ENCODE measurements around the gene FUT4. TPM values are rescaled to one million over a fixed set of nuclear protein-coding genes. Genes with fewer than 3 reads are reported as not detected.

Gene FUT4
- polyA plus RNA-seq, 1 donor from 2014 or later, result 0.62 TPM

- Histone ChIP-seq H3K27ac (ENCODE audit: low read length) (no peak overlapping the region), H3K9me2 (ENCODE audit: insufficient read depth, low read length) (no peaks in the 10 kb centered on the region), H3K4me2 (ENCODE audit: low read length) (no peak overlapping the region)
These were observed 24.5 kb downstream of the FUT4 start for GRCh38 chr11:94568200-94568599.

GRCh38 chr11:94568717-94569116, 25.0 kb downstream of the FUT4 start:
- Histone ChIP-seq H3K9me2 (ENCODE audit: insufficient read depth, low read length) (no peaks in the 10 kb centered on the region), H3K79me2 (replicated peaks; ENCODE audit: insufficient read depth, low read length) (no peaks in the 10 kb centered on the region), H3K9ac (ENCODE audit: low read length) (no peak overlapping the region), H4K20me1 (ENCODE audit: insufficient read depth) (no peaks in the 10 kb centered on the region), H3F3A (ENCODE audit: insufficient read depth, low read length, poor library complexity, severe bottlenecking) (no peaks in the 10 kb centered on the region), H2AFZ (ENCODE audit: low read depth, low read length) (no peak overlapping the region), H3K36me3 (ENCODE audit: insufficient read depth, low read length) (no peaks in the 10 kb centered on the region), H3K27ac (ENCODE audit: low read length) (no peak overlapping the region), H3K4me3 (ENCODE audit: low read length) (no peak overlapping the region), H3K27me3 (ENCODE audit: insufficient read depth, low read depth, low read length) (no peaks in the 10 kb centered on the region), H3K9me3 (ENCODE audit: low read length) (no peaks in the 10 kb centered on the region), H3K4me2 (ENCODE audit: low read length) (no peak overlapping the region)
- no peak for TF ChIP-seq EP300 (conservative IDR thresholded peaks at IDR 0.05; ENCODE audit: poor library complexity, severe bottlenecking)
- TF ChIP-seq TAF1 (IDR thresholded peaks at IDR 0.05; ENCODE audit: low read depth), result no peak
- no peak for TF ChIP-seq SMC3 (conservative IDR thresholded peaks at IDR 0.05; ENCODE audit: poor library complexity)
- TF ChIP-seq CTCF (IDR thresholded peaks at IDR 0.05; ENCODE audit: poor library complexity, severe bottlenecking), result no peak
- no peak for TF ChIP-seq REST (IDR thresholded peaks at IDR 0.05; ENCODE audit: borderline replicate concordance)
- no peak for TF ChIP-seq MXI1 (conservative IDR thresholded peaks at IDR 0.05; ENCODE audit: poor library complexity, severe bottlenecking)
- no peak for TF ChIP-seq EZH2 (IDR thresholded peaks at IDR 0.05; ENCODE audit: borderline replicate concordance, insufficient read depth, low read length, poor library complexity, severe bottlenecking)

More at GRCh38 chr11:94568200-94568599, 24.5 kb downstream of the FUT4 start:
- no peaks in the 10 kb centered on the region for H3F3A ChIP-seq (ENCODE audit: insufficient read depth, low read length, poor library complexity, severe bottlenecking)
- no peak overlapping the region for H3K9ac ChIP-seq (ENCODE audit: low read length)
- no peaks in the 10 kb centered on the region for H3K79me2 ChIP-seq (replicated peaks; ENCODE audit: insufficient read depth, low read length)
- H2AFZ ChIP-seq (ENCODE audit: low read depth, low read length), result no peak overlapping the region
- no peaks in the 10 kb centered on the region for H3K36me3 ChIP-seq (ENCODE audit: insufficient read depth, low read length)
- H3K27me3 ChIP-seq (ENCODE audit: insufficient read depth, low read depth, low read length), result no peaks in the 10 kb centered on the region
- H3K9me3 ChIP-seq (ENCODE audit: low read length), result no peaks in the 10 kb centered on the region
- no peak for TF ChIP-seq RAD21 (conservative IDR thresholded peaks at IDR 0.05)
- no peak for TF ChIP-seq SMC3 (conservative IDR thresholded peaks at IDR 0.05; ENCODE audit: poor library complexity)
- TF ChIP-seq REST (IDR thresholded peaks at IDR 0.05; ENCODE audit: borderline replicate concordance), result no peak
- no peak for TF ChIP-seq POLR2AphosphoS5 (IDR thresholded peaks at IDR 0.05)
- no peak for TF ChIP-seq CTCF (IDR thresholded peaks at IDR 0.05; ENCODE audit: poor library complexity, severe bottlenecking)
- TF ChIP-seq MXI1 (conservative IDR thresholded peaks at IDR 0.05; ENCODE audit: poor library complexity, severe bottlenecking), result no peak
- TF ChIP-seq TAF1 (IDR thresholded peaks at IDR 0.05; ENCODE audit: low read depth), result no peak
- TF ChIP-seq EP300 (conservative IDR thresholded peaks at IDR 0.05; ENCODE audit: poor library complexity, severe bottlenecking), result no peak
- no peak overlapping the region for H3K4me3 ChIP-seq (ENCODE audit: low read length)
- H4K20me1 ChIP-seq (ENCODE audit: insufficient read depth), result no peaks in the 10 kb centered on the region
